Measurements from ENCODE around the gene GOLGA8O. TPM values are rescaled to one million over a fixed set of nuclear protein-coding genes. Genes with fewer than 3 reads are reported as not detected.
"Not testable (repeated sequence)": the region's sequence is repeated elsewhere in the genome, so short reads cannot be mapped to it uniquely, and the experiment has no call there.

Gene GOLGA8O
- total RNA-seq, result 1 to 10 TPM in 1 of 2 donors, not detected in 1; 7.7 TPM

GRCh38 chr15:32455534-32455933, at the start of gene GOLGA8O:
Gene GOLGA8O, minus strand, starts transcription at chr15:32455634. Its CDS starts 98 bp downstream, at chr15:32455536.
- DNase-seq (ENCODE audit: low spot score); H3K36me3 ChIP-seq; H3K4me3 ChIP-seq; H3K27ac ChIP-seq; intact Hi-C loops (cut with DNase I); H3K27me3 ChIP-seq (replicated peaks; ENCODE audit: insufficient read depth); H3K4me1 ChIP-seq (replicated peaks); H3K9me3 ChIP-seq: not testable (repeated sequence)
- no CpG with 5 or more reads among the region's 7 CpGs for WGBS

- H3K4me3 ChIP-seq; H3K36me3 ChIP-seq; DNase-seq (ENCODE audit: low spot score); intact Hi-C loops (cut with DNase I); H3K9me3 ChIP-seq; H3K27me3 ChIP-seq (replicated peaks; ENCODE audit: insufficient read depth); H3K4me1 ChIP-seq (replicated peaks); H3K27ac ChIP-seq: not testable (repeated sequence)
- no CpG with 5 or more reads among the region's 8 CpGs for WGBS
Measured at GRCh38 chr15:32504152-32504811, 48.8 kb upstream of the GOLGA8O start.

- intact Hi-C loops (cut with DNase I); DNase-seq (ENCODE audit: low spot score); H3K4me3 ChIP-seq; H3K36me3 ChIP-seq; H3K4me1 ChIP-seq (replicated peaks); H3K9me3 ChIP-seq; H3K27ac ChIP-seq; H3K27me3 ChIP-seq (replicated peaks; ENCODE audit: insufficient read depth): not testable (repeated sequence)
- whole genome bisulfite sequencing, result 24% methylated on average over 1 of the region's 1 CpG
Measured at GRCh38 chr15:32502946-32503345, 47.5 kb upstream of the GOLGA8O start.

GRCh38 chr15:32492768-32493167, 37.3 kb upstream of the GOLGA8O start:
- H3K27me3 ChIP-seq (replicated peaks; ENCODE audit: insufficient read depth); H3K36me3 ChIP-seq; H3K9me3 ChIP-seq; H3K27ac ChIP-seq; DNase-seq (ENCODE audit: low spot score); intact Hi-C loops (cut with DNase I); H3K4me1 ChIP-seq (replicated peaks); H3K4me3 ChIP-seq: not testable (repeated sequence)
- no CpG with 5 or more reads among the region's 4 CpGs for WGBS

GRCh38 chr15:32486474-32486873, 31.0 kb upstream of the GOLGA8O start:
- DNase-seq (ENCODE audit: low spot score); H3K9me3 ChIP-seq; H3K4me3 ChIP-seq; H3K4me1 ChIP-seq (replicated peaks); H3K27me3 ChIP-seq (replicated peaks; ENCODE audit: insufficient read depth); intact Hi-C loops (cut with DNase I); H3K27ac ChIP-seq; H3K36me3 ChIP-seq: not testable (repeated sequence)
- WGBS, result 96% methylated on average over 11 of the region's 12 CpGs

- H3K4me1 ChIP-seq (replicated peaks); H3K27me3 ChIP-seq (replicated peaks; ENCODE audit: insufficient read depth); DNase-seq (ENCODE audit: low spot score); intact Hi-C loops (cut with DNase I); H3K4me3 ChIP-seq; H3K36me3 ChIP-seq; H3K27ac ChIP-seq; H3K9me3 ChIP-seq: not testable (repeated sequence)
- WGBS, result 63% methylated on average over 4 of the region's 6 CpGs
Measured at GRCh38 chr15:32483377-32483776, 27.9 kb upstream of the GOLGA8O start.

- H3K36me3 ChIP-seq; H3K4me3 ChIP-seq; DNase-seq (ENCODE audit: low spot score); H3K27me3 ChIP-seq (replicated peaks; ENCODE audit: insufficient read depth); H3K27ac ChIP-seq; H3K9me3 ChIP-seq; H3K4me1 ChIP-seq (replicated peaks); intact Hi-C loops (cut with DNase I): not testable (repeated sequence)
- no CpG with 5 or more reads among the region's 5 CpGs for WGBS
Measured at GRCh38 chr15:32481683-32482082, 26.2 kb upstream of the GOLGA8O start.

- H3K27me3 ChIP-seq (replicated peaks; ENCODE audit: insufficient read depth); H3K36me3 ChIP-seq; H3K27ac ChIP-seq; H3K9me3 ChIP-seq; H3K4me3 ChIP-seq; intact Hi-C loops (cut with DNase I); DNase-seq (ENCODE audit: low spot score); H3K4me1 ChIP-seq (replicated peaks): not testable (repeated sequence)
- 97% methylated on average over 23 of the region's 23 CpGs for WGBS
Measured at GRCh38 chr15:32468076-32468475, 12.6 kb upstream of the GOLGA8O start.

GRCh38 chr15:32440445-32440977, 14.9 kb downstream of the GOLGA8O start:
- H3K27ac ChIP-seq; H3K4me3 ChIP-seq; H3K4me1 ChIP-seq (replicated peaks); H3K9me3 ChIP-seq; H3K27me3 ChIP-seq (replicated peaks; ENCODE audit: insufficient read depth); DNase-seq (ENCODE audit: low spot score); intact Hi-C loops (cut with DNase I); H3K36me3 ChIP-seq: not testable (repeated sequence)
- WGBS, result 34% methylated on average over 5 of the region's 12 CpGs

- H3K27ac ChIP-seq; H3K36me3 ChIP-seq; H3K4me3 ChIP-seq; intact Hi-C loops (cut with DNase I); DNase-seq (ENCODE audit: low spot score); H3K27me3 ChIP-seq (replicated peaks; ENCODE audit: insufficient read depth); H3K9me3 ChIP-seq; H3K4me1 ChIP-seq (replicated peaks): not testable (repeated sequence)
- no CpG with 5 or more reads among the region's 73 CpGs for WGBS
Measured at GRCh38 chr15:32434102-32434963, 21.1 kb downstream of the GOLGA8O start.

- H3K4me1 ChIP-seq (replicated peaks); H3K4me3 ChIP-seq; H3K9me3 ChIP-seq; H3K36me3 ChIP-seq; intact Hi-C loops (cut with DNase I); H3K27me3 ChIP-seq (replicated peaks; ENCODE audit: insufficient read depth); H3K27ac ChIP-seq; DNase-seq (ENCODE audit: low spot score): not testable (repeated sequence)
- 64% methylated on average over 1 of the region's 4 CpGs for WGBS
Measured at GRCh38 chr15:32427635-32428034, 27.8 kb downstream of the GOLGA8O start.

GRCh38 chr15:32426511-32426910, 28.9 kb downstream of the GOLGA8O start:
- DNase-seq (ENCODE audit: low spot score); H3K36me3 ChIP-seq; H3K27me3 ChIP-seq (replicated peaks; ENCODE audit: insufficient read depth); H3K4me1 ChIP-seq (replicated peaks); H3K9me3 ChIP-seq; intact Hi-C loops (cut with DNase I); H3K27ac ChIP-seq; H3K4me3 ChIP-seq: not testable (repeated sequence)
- 24% methylated on average over 4 of the region's 4 CpGs for WGBS
